GM18526 (cell line): ENCODE results near the gene RNU6-1.

ENCODE experiments used
- POLR2A ChIP-seq: IDR thresholded peaks from 3 replicates; pipeline ENCODE4 v1.6.1; 2011; ENCODE audit not compliant: insufficient read length; ENCODE audit errors: extremely low read depth

The RNU6-1 gene

GRCh38 chr15:67821784-67822440 is 17.9 kb downstream of the RNU6-1 start:
- TF ChIP-seq POLR2A: no peak

GRCh38 chr15:67820992-67821783 is 18.7 kb downstream of the RNU6-1 start:
- no peak for TF ChIP-seq POLR2A

- TF ChIP-seq POLR2A: no peak
Observed at GRCh38 chr15:67820122-67820991, 19.5 kb downstream of the RNU6-1 start.

GRCh38 chr15:67819636-67820035 is 20.2 kb downstream of the RNU6-1 start:
- no peak for TF ChIP-seq POLR2A

GRCh38 chr15:67818464-67818863 is 21.4 kb downstream of the RNU6-1 start:
- no peak for TF ChIP-seq POLR2A

- TF ChIP-seq POLR2A: no peak
Observed at GRCh38 chr15:67816668-67817067, 23.2 kb downstream of the RNU6-1 start.

GRCh38 chr15:67815036-67815592 is 24.7 kb downstream of the RNU6-1 start:
- no peak for TF ChIP-seq POLR2A

- no peak for TF ChIP-seq POLR2A
Observed at GRCh38 chr15:67813104-67813634, 26.7 kb downstream of the RNU6-1 start.

GRCh38 chr15:67812241-67812644 is 27.6 kb downstream of the RNU6-1 start:
- TF ChIP-seq POLR2A: no peak

GRCh38 chr15:67809866-67810265 is 30.0 kb downstream of the RNU6-1 start:
- TF ChIP-seq POLR2A: no peak

- no peak for TF ChIP-seq POLR2A
Observed at GRCh38 chr15:67809441-67809840, 30.4 kb downstream of the RNU6-1 start.

- TF ChIP-seq POLR2A: no peak
Observed at GRCh38 chr15:67808821-67809220, 31.0 kb downstream of the RNU6-1 start.

GRCh38 chr15:67807836-67808235 is 32.0 kb downstream of the RNU6-1 start:
- TF ChIP-seq POLR2A: no peak

- no peak for TF ChIP-seq POLR2A
Observed at GRCh38 chr15:67807141-67807540, 32.7 kb downstream of the RNU6-1 start.

- no peak for TF ChIP-seq POLR2A
Observed at GRCh38 chr15:67806536-67806935, 33.3 kb downstream of the RNU6-1 start.
